Gastroesophageal sphincter (tissue), 3 donors: ENCODE data around the gene PDS5A.
"Not testable (repeated sequence)": the region's sequence is repeated elsewhere in the genome, so short reads cannot be mapped to it uniquely, and the experiment has no call there.

Source experiments
- EP300 ChIP-seq: sonication (generic); formaldehyde crosslinking; IDR thresholded peaks from one replicate; pipeline ENCODE4 v1.6.1; 2017; ENCODE audit warnings: antibody characterized with exemption, mild to moderate bottlenecking
- POLR2AphosphoS5 ChIP-seq: sonication (generic); formaldehyde crosslinking; IDR thresholded peaks from one replicate; pipeline ENCODE4 v1.6.1; 2017; ENCODE audit warnings: antibody characterized with exemption
- TF ChIP-seq, protein P1 (sequence below), 4 experiments: fragments of 200-600 bp in 2 of 4; fragments of 450-650 bp in 2 of 4; sonication (generic) in 1 of 4; IDR thresholded peaks; one replicate each; pipeline ENCODE4 v1.5.1; 2017 to 2019; ENCODE audit warnings: antibody characterized with exemption in 4 of 4, mild to moderate bottlenecking in 2 of 4, moderate library complexity in 2 of 4

DNA sequence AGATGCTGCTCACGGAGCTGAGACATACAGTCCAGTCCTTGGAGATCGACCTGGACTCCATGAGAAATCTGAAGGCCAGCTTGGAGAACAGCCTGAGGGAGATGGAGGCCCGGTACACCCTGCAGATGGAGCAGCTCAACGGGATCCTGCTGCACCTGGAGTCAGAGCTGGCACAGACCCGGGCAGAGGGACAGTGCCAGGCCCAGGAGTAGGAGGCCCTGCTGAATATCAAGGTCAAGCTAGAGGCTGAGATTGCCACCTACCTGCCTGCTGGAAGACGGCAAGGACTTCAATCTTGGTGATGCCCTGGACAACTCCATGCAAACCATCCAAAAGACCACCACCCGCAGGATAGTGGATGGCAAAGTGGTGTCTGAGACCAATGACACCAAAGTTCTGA lies 43.4 kb upstream of the PDS5A start:
- TF ChIP-seq EP300, POLR2AphosphoS5: not testable (repeated sequence)
- TF ChIP-seq, protein P1, sequence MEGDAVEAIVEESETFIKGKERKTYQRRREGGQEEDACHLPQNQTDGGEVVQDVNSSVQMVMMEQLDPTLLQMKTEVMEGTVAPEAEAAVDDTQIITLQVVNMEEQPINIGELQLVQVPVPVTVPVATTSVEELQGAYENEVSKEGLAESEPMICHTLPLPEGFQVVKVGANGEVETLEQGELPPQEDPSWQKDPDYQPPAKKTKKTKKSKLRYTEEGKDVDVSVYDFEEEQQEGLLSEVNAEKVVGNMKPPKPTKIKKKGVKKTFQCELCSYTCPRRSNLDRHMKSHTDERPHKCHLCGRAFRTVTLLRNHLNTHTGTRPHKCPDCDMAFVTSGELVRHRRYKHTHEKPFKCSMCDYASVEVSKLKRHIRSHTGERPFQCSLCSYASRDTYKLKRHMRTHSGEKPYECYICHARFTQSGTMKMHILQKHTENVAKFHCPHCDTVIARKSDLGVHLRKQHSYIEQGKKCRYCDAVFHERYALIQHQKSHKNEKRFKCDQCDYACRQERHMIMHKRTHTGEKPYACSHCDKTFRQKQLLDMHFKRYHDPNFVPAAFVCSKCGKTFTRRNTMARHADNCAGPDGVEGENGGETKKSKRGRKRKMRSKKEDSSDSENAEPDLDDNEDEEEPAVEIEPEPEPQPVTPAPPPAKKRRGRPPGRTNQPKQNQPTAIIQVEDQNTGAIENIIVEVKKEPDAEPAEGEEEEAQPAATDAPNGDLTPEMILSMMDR (IDR thresholded peaks at IDR 0.05), result not testable (repeated sequence)
